ENCODE measurements around the gene TMEM63C. TPM values are rescaled to one million over a fixed set of nuclear protein-coding genes. Genes with fewer than 3 reads are reported as not detected.
A peak's percentile ranks its signal among the peaks of the same experiment; 100 is the strongest.

The TMEM63C gene
- total RNA-seq, 1 donor from 2014 or later = 0.63 TPM

GRCh38 chr14:77290705-77291104 lies 109.1 kb downstream of the TMEM63C start:
- peaks cover 81% of the 10 kb centered on the region for H3K36me3 ChIP-seq
- TF ChIP-seq CTCF (IDR thresholded peaks at IDR 0.05; ENCODE audit: borderline replicate concordance) = no peak
- intact Hi-C loops (cut with micrococcal nuclease) = no loop called here
- no peak for DNase-seq
- no peaks in the 10 kb centered on the region for H3K9me3 ChIP-seq (replicated peaks)
- no peak overlapping the region for H3K27ac ChIP-seq (replicated peaks)
- no peak overlapping the region for H3K4me3 ChIP-seq
- H3K27me3 ChIP-seq (ENCODE audit: low read depth) = no peaks in the 10 kb centered on the region
- no peaks in the 10 kb centered on the region for H3K4me1 ChIP-seq

GRCh38 chr14:77296155-77296554 lies 114.6 kb downstream of the TMEM63C start:
- DNase-seq = no peak
- H3K9me3 ChIP-seq (replicated peaks) = no peaks in the 10 kb centered on the region
- peaks cover 5% of the 10 kb centered on the region for H3K4me1 ChIP-seq
- intact Hi-C loops (cut with micrococcal nuclease) = no loop called here
- H3K36me3 ChIP-seq = peaks cover 71% of the 10 kb centered on the region
- H3K27ac ChIP-seq (replicated peaks) = no peak overlapping the region
- no peaks in the 10 kb centered on the region for H3K27me3 ChIP-seq (ENCODE audit: low read depth)
- TF ChIP-seq CTCF (IDR thresholded peaks at IDR 0.05; ENCODE audit: borderline replicate concordance) = no peak
- H3K4me3 ChIP-seq = no peak overlapping the region

- DNase-seq = no peak
- H3K9me3 ChIP-seq (replicated peaks) = no peaks in the 10 kb centered on the region
- no peak overlapping the region for H3K4me3 ChIP-seq
- H3K27ac ChIP-seq (replicated peaks) = no peak overlapping the region
- peaks cover 65% of the 10 kb centered on the region for H3K36me3 ChIP-seq
- H3K4me1 ChIP-seq = peaks cover 12% of the 10 kb centered on the region
- no peaks in the 10 kb centered on the region for H3K27me3 ChIP-seq (ENCODE audit: low read depth)
- intact Hi-C loops (cut with micrococcal nuclease) = no loop called here
- no peak for TF ChIP-seq CTCF (IDR thresholded peaks at IDR 0.05; ENCODE audit: borderline replicate concordance)
Measured at GRCh38 chr14:77296906-77297305, 115.3 kb downstream of the TMEM63C start.

GRCh38 chr14:77299771-77300170 lies 118.2 kb downstream of the TMEM63C start:
- Histone ChIP-seq H3K27me3 (ENCODE audit: low read depth) (no peaks in the 10 kb centered on the region), H3K36me3 (peaks cover 65% of the 10 kb centered on the region), H3K4me3 (no peak overlapping the region), H3K4me1 (peaks cover 12% of the 10 kb centered on the region), H3K27ac (replicated peaks) (no peak overlapping the region), H3K9me3 (replicated peaks) (no peaks in the 10 kb centered on the region)
- no peak for TF ChIP-seq CTCF (IDR thresholded peaks at IDR 0.05; ENCODE audit: borderline replicate concordance)
- DNase-seq = no peak
- intact Hi-C loops (cut with micrococcal nuclease) = no loop called here

GRCh38 chr14:77301103-77301502 lies 119.5 kb downstream of the TMEM63C start:
- peaks cover 75% of the 10 kb centered on the region for H3K36me3 ChIP-seq
- intact Hi-C loops (cut with micrococcal nuclease) = no loop called here
- DNase-seq = peak; percentile 68
- peak; percentile 72 for TF ChIP-seq CTCF (IDR thresholded peaks at IDR 0.05; ENCODE audit: borderline replicate concordance)
- no peak overlapping the region for H3K27ac ChIP-seq (replicated peaks)
- no peak overlapping the region for H3K4me3 ChIP-seq
- H3K27me3 ChIP-seq (ENCODE audit: low read depth) = no peaks in the 10 kb centered on the region
- H3K9me3 ChIP-seq (replicated peaks) = no peaks in the 10 kb centered on the region
- peaks cover 12% of the 10 kb centered on the region for H3K4me1 ChIP-seq

GRCh38 chr14:77302926-77303325 lies 121.3 kb downstream of the TMEM63C start:
- no peaks in the 10 kb centered on the region for H3K27me3 ChIP-seq (ENCODE audit: low read depth)

More at GRCh38 chr14:77302926-77303325, 121.3 kb downstream of the TMEM63C start:
- Histone ChIP-seq H3K36me3 (peaks cover 63% of the 10 kb centered on the region), H3K4me1 (peaks cover 12% of the 10 kb centered on the region), H3K9me3 (replicated peaks) (no peaks in the 10 kb centered on the region), H3K27ac (replicated peaks) (no peak overlapping the region), H3K4me3 (no peak overlapping the region)
- intact Hi-C loops (cut with micrococcal nuclease) = no loop called here
- no peak for TF ChIP-seq CTCF (IDR thresholded peaks at IDR 0.05; ENCODE audit: borderline replicate concordance)
- DNase-seq = no peak
